ENCODE measurements around the gene FRMD4A.

GRCh38 chr10:14024329-14025202 is 306.2 kb downstream of the FRMD4A start:
- TF ChIP-seq EP300 (IDR thresholded peaks at IDR 0.05; ENCODE audit: borderline replicate concordance) (no peak), EGR1 (IDR thresholded peaks at IDR 0.05) (no peak), MAX (IDR thresholded peaks at IDR 0.05) (no peak), TCF12 (IDR thresholded peaks at IDR 0.05; ENCODE audit: low read depth) (no peak), USF1 (IDR thresholded peaks at IDR 0.05) (no peak)

All from Ishikawa (cell line).